ENCODE measurements around the gene DIPK1C. TPM values are rescaled to one million over a fixed set of nuclear protein-coding genes. Genes with fewer than 3 reads are reported as not detected.
A peak's percentile ranks its signal among the peaks of the same experiment; 100 is the strongest.

DIPK1C gene
- total RNA-seq, 1 experiment from 2014 or later = not detected

GRCh38 chr18:74425876-74426275 is 31.2 kb downstream of the DIPK1C start:
- POLR2A ChIA-PET (ENCODE audit: unreplicated experiment) = no interaction called here
- H3K9me3 ChIP-seq (ENCODE audit: insufficient read depth, low read depth) = no peaks in the 10 kb centered on the region; the same call in 1 of the 2 replicates
- no peaks in the 10 kb centered on the region for H3K4me1 ChIP-seq (replicated peaks; ENCODE audit: insufficient read depth)
- H4K20me1 ChIP-seq (ENCODE audit: insufficient read depth) = no peaks in the 10 kb centered on the region; the same call in 1 of the 2 replicates
- H2AFZ ChIP-seq = no peak overlapping the region
- DNase-seq = no peak
- H3K9me2 ChIP-seq (ENCODE audit: insufficient read depth) = peaks cover 4% of the 10 kb centered on the region; the same call in 1 of the 2 replicates
- peaks cover 100% of the 10 kb centered on the region for H3K27me3 ChIP-seq (ENCODE audit: insufficient read depth, low read depth)
- no peaks in the 10 kb centered on the region for H3K79me2 ChIP-seq (ENCODE audit: low read depth)
- CTCF ChIA-PET = no interaction called here
- no peak overlapping the region for H3K4me3 ChIP-seq
- 0 out of 2 replicates have a peak, but pooled peaks have one; percentile 24 for TF ChIP-seq EZH2 (IDR thresholded peaks at IDR 0.05; ENCODE audit: low read depth)
- TF ChIP-seq, protein P1, sequence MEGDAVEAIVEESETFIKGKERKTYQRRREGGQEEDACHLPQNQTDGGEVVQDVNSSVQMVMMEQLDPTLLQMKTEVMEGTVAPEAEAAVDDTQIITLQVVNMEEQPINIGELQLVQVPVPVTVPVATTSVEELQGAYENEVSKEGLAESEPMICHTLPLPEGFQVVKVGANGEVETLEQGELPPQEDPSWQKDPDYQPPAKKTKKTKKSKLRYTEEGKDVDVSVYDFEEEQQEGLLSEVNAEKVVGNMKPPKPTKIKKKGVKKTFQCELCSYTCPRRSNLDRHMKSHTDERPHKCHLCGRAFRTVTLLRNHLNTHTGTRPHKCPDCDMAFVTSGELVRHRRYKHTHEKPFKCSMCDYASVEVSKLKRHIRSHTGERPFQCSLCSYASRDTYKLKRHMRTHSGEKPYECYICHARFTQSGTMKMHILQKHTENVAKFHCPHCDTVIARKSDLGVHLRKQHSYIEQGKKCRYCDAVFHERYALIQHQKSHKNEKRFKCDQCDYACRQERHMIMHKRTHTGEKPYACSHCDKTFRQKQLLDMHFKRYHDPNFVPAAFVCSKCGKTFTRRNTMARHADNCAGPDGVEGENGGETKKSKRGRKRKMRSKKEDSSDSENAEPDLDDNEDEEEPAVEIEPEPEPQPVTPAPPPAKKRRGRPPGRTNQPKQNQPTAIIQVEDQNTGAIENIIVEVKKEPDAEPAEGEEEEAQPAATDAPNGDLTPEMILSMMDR (conservative IDR thresholded peaks at IDR 0.05) = no peak
- BruUV-seq (replicated peaks) = no TSS peak
- intact Hi-C loops (cut with micrococcal nuclease; ENCODE audit: unreplicated experiment) = no loop called here
- no peaks in the 10 kb centered on the region; the same call in 1 of the 2 replicates for H3F3A ChIP-seq (ENCODE audit: insufficient read depth, low read depth)
- no peak overlapping the region for H3K4me2 ChIP-seq
- H3K27ac ChIP-seq = no peak overlapping the region
- H3K36me3 ChIP-seq (ENCODE audit: low read depth) = no peaks in the 10 kb centered on the region

DNA sequence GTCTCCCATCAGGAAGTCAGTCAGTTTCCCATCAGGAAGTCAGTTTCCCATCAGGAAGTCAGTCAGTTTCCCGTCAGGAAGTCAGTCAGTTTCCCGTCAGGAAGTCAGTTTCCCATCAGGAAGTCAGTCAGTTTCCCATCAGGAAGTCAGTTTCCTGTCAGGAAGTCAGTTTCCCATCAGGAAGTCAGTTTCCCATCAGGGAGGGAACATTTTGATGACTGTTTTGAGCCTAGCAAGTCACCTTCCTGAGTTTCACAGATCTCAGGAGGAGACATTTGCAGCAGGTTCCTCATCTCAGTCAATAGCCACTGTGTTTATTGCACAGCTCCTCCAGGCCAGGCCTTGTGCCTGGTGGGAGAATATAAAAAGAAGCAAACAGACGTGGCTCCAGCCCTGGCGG is 31.9 kb downstream of the DIPK1C start:
- Histone ChIP-seq H3K9me2 (ENCODE audit: insufficient read depth) (peaks cover 4% of the 10 kb centered on the region; the same call in 1 of the 2 replicates), H3K4me3 (no peak overlapping the region), H3K27me3 (ENCODE audit: insufficient read depth, low read depth) (peaks cover 100% of the 10 kb centered on the region), H3K9me3 (ENCODE audit: insufficient read depth, low read depth) (no peaks in the 10 kb centered on the region; the same call in 1 of the 2 replicates), H3F3A (ENCODE audit: insufficient read depth, low read depth) (no peaks in the 10 kb centered on the region; the same call in 1 of the 2 replicates), H3K27ac (no peak overlapping the region), H2AFZ (no peak overlapping the region), H3K4me1 (replicated peaks; ENCODE audit: insufficient read depth) (no peaks in the 10 kb centered on the region), H3K36me3 (ENCODE audit: low read depth) (no peaks in the 10 kb centered on the region), H3K4me2 (no peak overlapping the region), H4K20me1 (ENCODE audit: insufficient read depth) (no peaks in the 10 kb centered on the region; the same call in 1 of the 2 replicates), H3K79me2 (ENCODE audit: low read depth) (no peaks in the 10 kb centered on the region)
- TF ChIP-seq EZH2 (IDR thresholded peaks at IDR 0.05; ENCODE audit: low read depth) = no peak
- TF ChIP-seq, protein P1 (conservative IDR thresholded peaks at IDR 0.05) = no peak
- CTCF ChIA-PET = no interaction called here
- BruUV-seq (replicated peaks) = no TSS peak
- intact Hi-C loops (cut with micrococcal nuclease; ENCODE audit: unreplicated experiment) = no loop called here
- POLR2A ChIA-PET (ENCODE audit: unreplicated experiment) = no interaction called here
- no peak for DNase-seq

DNA sequence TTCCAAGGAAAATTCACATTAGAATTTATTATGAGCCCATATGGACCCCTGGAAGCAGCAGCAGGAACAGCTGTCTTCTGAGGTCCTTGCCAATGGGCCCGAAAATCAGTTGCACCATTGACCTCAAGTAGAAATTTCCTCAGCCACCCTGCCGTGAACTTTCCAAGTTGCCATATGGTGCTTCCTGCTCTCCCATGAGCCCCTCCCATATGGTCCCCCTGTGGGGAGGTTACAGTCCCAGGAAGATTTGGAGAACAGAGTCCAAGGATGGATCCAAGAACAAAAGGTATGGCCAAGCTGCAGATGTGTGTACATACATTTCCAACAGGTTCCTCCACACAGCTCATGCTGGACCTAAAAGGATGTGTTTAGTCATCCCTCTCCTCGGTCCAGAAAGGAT is 34.6 kb downstream of the DIPK1C start:
- Histone ChIP-seq H3K4me1 (replicated peaks; ENCODE audit: insufficient read depth) (no peaks in the 10 kb centered on the region), H3K9me3 (ENCODE audit: insufficient read depth, low read depth) (no peaks in the 10 kb centered on the region; the same call in 1 of the 2 replicates), H4K20me1 (ENCODE audit: insufficient read depth) (no peaks in the 10 kb centered on the region; the same call in 1 of the 2 replicates), H3K4me2 (no peak overlapping the region), H3K4me3 (no peak overlapping the region), H2AFZ (no peak overlapping the region), H3K36me3 (ENCODE audit: low read depth) (no peaks in the 10 kb centered on the region), H3K27ac (no peak overlapping the region), H3K9me2 (ENCODE audit: insufficient read depth) (peaks cover 4% of the 10 kb centered on the region; the same call in 1 of the 2 replicates), H3F3A (ENCODE audit: insufficient read depth, low read depth) (no peaks in the 10 kb centered on the region; the same call in 1 of the 2 replicates), H3K27me3 (ENCODE audit: insufficient read depth, low read depth) (peaks cover 99% of the 10 kb centered on the region), H3K79me2 (ENCODE audit: low read depth) (no peaks in the 10 kb centered on the region)
- no peak for DNase-seq
- ChIA-PET POLR2A (ENCODE audit: unreplicated experiment) (no interaction called here), CTCF (no interaction called here)
- TF ChIP-seq, protein P1 (conservative IDR thresholded peaks at IDR 0.05) = no peak
- TF ChIP-seq EZH2 (IDR thresholded peaks at IDR 0.05; ENCODE audit: low read depth) = no peak
- intact Hi-C loops (cut with micrococcal nuclease; ENCODE audit: unreplicated experiment) = no loop called here
- no TSS peak for BruUV-seq (replicated peaks)
